Mesenchymal stem cell (in vitro differentiated cells and primary cell): ENCODE data around the gene CUX1.

Experiments
- DNase-seq: peaks from one replicate; pipeline ENCODE4 v3.0.0-alpha.2; 2013
- H2AFZ ChIP-seq: one replicate; pipeline ENCODE4 v1.6.1; 2013; ENCODE audit warnings: low read depth, mild to moderate bottlenecking, control low read depth, inconsistent platforms, low read length, moderate library complexity
- H2AK5ac ChIP-seq: 2 replicates; pipeline ENCODE4 v1.6.1; 2013; ENCODE audit warnings: low read length, moderate library complexity, mild to moderate bottlenecking, inconsistent platforms; ENCODE audit not compliant: severe bottlenecking
- H2BK120ac ChIP-seq: one replicate; pipeline ENCODE4 v1.6.1; 2013; ENCODE audit warnings: low read depth, mild to moderate bottlenecking, inconsistent platforms, low read length, moderate library complexity
- H2BK12ac ChIP-seq, 2 experiments: one replicate each; pipeline ENCODE4 v1.6.1; 2013; ENCODE audit warnings: inconsistent platforms in 2 of 2, low read length in 2 of 2, mild to moderate bottlenecking in 2 of 2, moderate library complexity in 2 of 2, control low read depth in 1 of 2
- H2BK15ac ChIP-seq: one replicate; pipeline ENCODE4 v1.6.1; 2013; ENCODE audit warnings: mild to moderate bottlenecking, low read depth, inconsistent platforms; ENCODE audit not compliant: poor library complexity, severe bottlenecking
- H2BK5ac ChIP-seq: 2 replicates; pipeline ENCODE4 v1.6.1; 2013; ENCODE audit warnings: low read depth, mild to moderate bottlenecking, low read length, control low read depth, inconsistent platforms; ENCODE audit not compliant: poor library complexity, severe bottlenecking
- H3K14ac ChIP-seq, 2 experiments: one replicate each; pipeline ENCODE4 v1.6.1; 2013; ENCODE audit warnings: inconsistent platforms in 2 of 2, low read length in 2 of 2, control low read depth in 1 of 2, mild to moderate bottlenecking in 1 of 2, moderate library complexity in 1 of 2
- H3K18ac ChIP-seq, 2 experiments: one replicate each; pipeline ENCODE4 v1.6.1; 2013; ENCODE audit warnings: inconsistent platforms in 2 of 2, low read length in 2 of 2, control low read depth in 1 of 2, low read depth in 1 of 2, mild to moderate bottlenecking in 1 of 2
- H3K23ac ChIP-seq, 2 experiments: one replicate each; pipeline ENCODE4 v1.6.1; 2013; ENCODE audit warnings: inconsistent platforms in 2 of 2, low read length in 2 of 2, mild to moderate bottlenecking in 2 of 2, moderate library complexity in 2 of 2, control low read depth in 1 of 2
- H3K27ac ChIP-seq: 2 replicates; pipeline ENCODE4 v1.5.1; 2013; ENCODE audit warnings: mild to moderate bottlenecking, moderate library complexity, low read length, control low read depth, inconsistent platforms; ENCODE audit not compliant: poor library complexity, severe bottlenecking
- H3K27me3 ChIP-seq, 2 experiments: 2 replicates each; pipeline versions ENCODE4 v1.6.1 to v1.7.0; 2013; ENCODE audit warnings: low read length in 2 of 2, mild to moderate bottlenecking in 2 of 2, moderate library complexity in 2 of 2, control low read depth in 1 of 2, inconsistent platforms in 1 of 2; ENCODE audit not compliant: control insufficient read depth in 1 of 2, insufficient read depth in 1 of 2
- H3K36me3 ChIP-seq, 2 experiments: 2 replicates each; pipeline versions ENCODE4 v1.6.1 to v1.7.0; 2013; ENCODE audit warnings: low read length in 2 of 2, control low read depth in 1 of 2, inconsistent platforms in 1 of 2, low read depth in 1 of 2, mild to moderate bottlenecking in 1 of 2; ENCODE audit not compliant: insufficient read depth in 2 of 2, control insufficient read depth in 1 of 2
- H3K4ac ChIP-seq, 2 experiments: one replicate each; pipeline ENCODE4 v1.6.1; 2013; ENCODE audit warnings: inconsistent platforms in 2 of 2, low read length in 2 of 2, mild to moderate bottlenecking in 2 of 2, moderate library complexity in 2 of 2, control low read depth in 1 of 2, low read depth in 1 of 2
- H3K4me1 ChIP-seq: 2 replicates; pipeline ENCODE4 v1.6.1; 2013; ENCODE audit warnings: low read depth, low read length, control low read depth; ENCODE audit not compliant: control insufficient read depth, insufficient read depth
- H3K4me2 ChIP-seq: 2 replicates; pipeline ENCODE4 v1.6.1; 2013; ENCODE audit warnings: low read length, mild to moderate bottlenecking, inconsistent platforms; ENCODE audit not compliant: poor library complexity, severe bottlenecking
- H3K4me3 ChIP-seq, 2 experiments: 2 replicates each; pipeline versions ENCODE4 v1.5.1 to v1.7.0; 2013; ENCODE audit warnings: low read length in 2 of 2, mild to moderate bottlenecking in 2 of 2, control low read depth in 1 of 2, low read depth in 1 of 2; ENCODE audit not compliant: insufficient read depth in 1 of 2
- H3K79me1 ChIP-seq: replicated peaks from 2 replicates; pipeline ENCODE4 v1.6.1; 2013; ENCODE audit warnings: mild to moderate bottlenecking, control low read depth, low read length, inconsistent platforms; ENCODE audit not compliant: poor library complexity, severe bottlenecking
- H3K9ac ChIP-seq: 2 replicates; pipeline ENCODE4 v1.7.0; 2013; ENCODE audit warnings: mild to moderate bottlenecking, low read length, moderate library complexity
- H3K9me3 ChIP-seq: 2 replicates; pipeline ENCODE4 v1.7.0; 2013; ENCODE audit warnings: mild to moderate bottlenecking, low read length; ENCODE audit not compliant: control insufficient read depth
- H4K8ac ChIP-seq: one replicate; pipeline ENCODE4 v1.6.1; 2013; ENCODE audit warnings: inconsistent platforms, mild to moderate bottlenecking, low read length, moderate library complexity
- H4K91ac ChIP-seq: one replicate; pipeline ENCODE4 v1.6.1; 2013; ENCODE audit warnings: mild to moderate bottlenecking, low read length, inconsistent platforms
- WGBS: methylation state at CpG from one replicate; pipeline ENCODE4 v1.1.7; 2013; ENCODE audit warnings: mixed read lengths; 5-methylcytosine and 5-hydroxymethylcytosine counted together

Gene CUX1

GRCh38 chr7:102313997-102314780 is 496.8 kb downstream of the CUX1 start:
- no peak for DNase-seq
- H3K4me1 ChIP-seq = peaks cover 6% of the 10 kb centered on the region
- H4K8ac ChIP-seq = no peak overlapping the region
- H3K4ac ChIP-seq = no peak overlapping the region
- no peak overlapping the region for H3K23ac ChIP-seq
- no peaks in the 10 kb centered on the region for H3K9me3 ChIP-seq
- no peak overlapping the region for H2AFZ ChIP-seq
- H3K9ac ChIP-seq = no peak overlapping the region
- H3K79me1 ChIP-seq = no peaks in the 10 kb centered on the region
- H2AK5ac ChIP-seq = no peak overlapping the region
- no peak overlapping the region for H2BK5ac ChIP-seq
- no peak overlapping the region for H2BK120ac ChIP-seq
- no peak overlapping the region for H3K27ac ChIP-seq
- no peak overlapping the region for H4K91ac ChIP-seq
- no peak overlapping the region for H3K18ac ChIP-seq
- no peak overlapping the region for H3K4me2 ChIP-seq
- H3K27me3 ChIP-seq = no peaks in the 10 kb centered on the region
- WGBS = 91% methylated on average over 22 of the region's 22 CpGs
- H3K4me3 ChIP-seq = no peak overlapping the region
- H2BK15ac ChIP-seq = no peak overlapping the region
- H2BK12ac ChIP-seq = no peak overlapping the region
- H3K14ac ChIP-seq = peak overlapping the region in 1 of 2 experiments; percentile 36
- H3K36me3 ChIP-seq = peaks cover 0 to 14% of the 10 kb centered on the region in 2 experiments

- H2BK12ac ChIP-seq = no peak overlapping the region
- no peak overlapping the region for H3K27ac ChIP-seq
- no peak overlapping the region for H2BK15ac ChIP-seq
- H2BK5ac ChIP-seq = no peak overlapping the region
- peaks cover 14% of the 10 kb centered on the region for H3K4me1 ChIP-seq
- peaks cover 0 to 24% of the 10 kb centered on the region in 2 experiments for H3K36me3 ChIP-seq
- H3K14ac ChIP-seq = no peak overlapping the region
- H3K27me3 ChIP-seq = peaks cover 0 to 18% of the 10 kb centered on the region in 2 experiments
- no peak for DNase-seq
- no peaks in the 10 kb centered on the region for H3K79me1 ChIP-seq
- no peak overlapping the region for H3K18ac ChIP-seq
- no peak overlapping the region for H2BK120ac ChIP-seq
- no peak overlapping the region for H2AK5ac ChIP-seq
- H4K8ac ChIP-seq = no peak overlapping the region
- H3K9ac ChIP-seq = no peak overlapping the region
- 84% methylated on average over 23 of the region's 24 CpGs for WGBS
- no peak overlapping the region for H3K4me2 ChIP-seq
- no peaks in the 10 kb centered on the region for H3K9me3 ChIP-seq
- H3K23ac ChIP-seq = no peak overlapping the region
- no peak overlapping the region for H3K4ac ChIP-seq
- no peak overlapping the region for H3K4me3 ChIP-seq
- no peak overlapping the region for H2AFZ ChIP-seq
- H4K91ac ChIP-seq = no peak overlapping the region
These were observed 500.0 kb downstream of the CUX1 start for GRCh38 chr7:102317231-102318059.

- H3K4ac ChIP-seq = no peak overlapping the region
- no peak overlapping the region for H3K9ac ChIP-seq
- no peak overlapping the region for H2BK120ac ChIP-seq
- no peak overlapping the region for H3K4me3 ChIP-seq
- no peak overlapping the region for H4K91ac ChIP-seq
- H3K36me3 ChIP-seq = peaks cover 0 to 24% of the 10 kb centered on the region in 2 experiments
- H2BK15ac ChIP-seq = no peak overlapping the region
- DNase-seq = no peak
- H3K14ac ChIP-seq = no peak overlapping the region
- no peak overlapping the region for H3K4me2 ChIP-seq
- H3K79me1 ChIP-seq = no peaks in the 10 kb centered on the region
- H4K8ac ChIP-seq = no peak overlapping the region
- H2AFZ ChIP-seq = no peak overlapping the region
- H2BK12ac ChIP-seq = no peak overlapping the region
- peaks cover 0 to 26% of the 10 kb centered on the region in 2 experiments for H3K27me3 ChIP-seq
- no peaks in the 10 kb centered on the region for H3K9me3 ChIP-seq
- H2BK5ac ChIP-seq = no peak overlapping the region
- 86% methylated on average over 6 of the region's 7 CpGs for WGBS
- H3K18ac ChIP-seq = no peak overlapping the region
- H3K23ac ChIP-seq = no peak overlapping the region
- H2AK5ac ChIP-seq = no peak overlapping the region
- peaks cover 14% of the 10 kb centered on the region for H3K4me1 ChIP-seq
- H3K27ac ChIP-seq = no peak overlapping the region
These were observed 501.1 kb downstream of the CUX1 start for GRCh38 chr7:102318482-102318971.

- H3K23ac ChIP-seq = no peak overlapping the region
- WGBS = 100% methylated on average over 3 of the region's 3 CpGs
- no peak overlapping the region for H2AK5ac ChIP-seq
- H2BK120ac ChIP-seq = no peak overlapping the region
- peaks cover 0 to 17% of the 10 kb centered on the region in 2 experiments for H3K36me3 ChIP-seq
- H3K4me2 ChIP-seq = no peak overlapping the region
- H3K9ac ChIP-seq = no peak overlapping the region
- no peak overlapping the region for H2BK12ac ChIP-seq
- H3K4me3 ChIP-seq = no peak overlapping the region
- no peak overlapping the region for H3K4ac ChIP-seq
- no peak overlapping the region for H2AFZ ChIP-seq
- H3K4me1 ChIP-seq = peaks cover 14% of the 10 kb centered on the region
- no peak overlapping the region for H2BK5ac ChIP-seq
- H3K14ac ChIP-seq = no peak overlapping the region
- no peak for DNase-seq
- no peaks in the 10 kb centered on the region for H3K79me1 ChIP-seq
- no peak overlapping the region for H4K91ac ChIP-seq
- H3K27me3 ChIP-seq = peaks cover 0 to 35% of the 10 kb centered on the region in 2 experiments
- no peaks in the 10 kb centered on the region for H3K9me3 ChIP-seq
- no peak overlapping the region for H3K18ac ChIP-seq
- H4K8ac ChIP-seq = no peak overlapping the region
- no peak overlapping the region for H2BK15ac ChIP-seq
- H3K27ac ChIP-seq = no peak overlapping the region
These were observed 502.2 kb downstream of the CUX1 start for GRCh38 chr7:102319671-102320070.
